Measurements from ENCODE around the gene NUMBL.
A peak's percentile ranks its signal among the peaks of the same experiment; 100 is the strongest.

Gene NUMBL

DNA sequence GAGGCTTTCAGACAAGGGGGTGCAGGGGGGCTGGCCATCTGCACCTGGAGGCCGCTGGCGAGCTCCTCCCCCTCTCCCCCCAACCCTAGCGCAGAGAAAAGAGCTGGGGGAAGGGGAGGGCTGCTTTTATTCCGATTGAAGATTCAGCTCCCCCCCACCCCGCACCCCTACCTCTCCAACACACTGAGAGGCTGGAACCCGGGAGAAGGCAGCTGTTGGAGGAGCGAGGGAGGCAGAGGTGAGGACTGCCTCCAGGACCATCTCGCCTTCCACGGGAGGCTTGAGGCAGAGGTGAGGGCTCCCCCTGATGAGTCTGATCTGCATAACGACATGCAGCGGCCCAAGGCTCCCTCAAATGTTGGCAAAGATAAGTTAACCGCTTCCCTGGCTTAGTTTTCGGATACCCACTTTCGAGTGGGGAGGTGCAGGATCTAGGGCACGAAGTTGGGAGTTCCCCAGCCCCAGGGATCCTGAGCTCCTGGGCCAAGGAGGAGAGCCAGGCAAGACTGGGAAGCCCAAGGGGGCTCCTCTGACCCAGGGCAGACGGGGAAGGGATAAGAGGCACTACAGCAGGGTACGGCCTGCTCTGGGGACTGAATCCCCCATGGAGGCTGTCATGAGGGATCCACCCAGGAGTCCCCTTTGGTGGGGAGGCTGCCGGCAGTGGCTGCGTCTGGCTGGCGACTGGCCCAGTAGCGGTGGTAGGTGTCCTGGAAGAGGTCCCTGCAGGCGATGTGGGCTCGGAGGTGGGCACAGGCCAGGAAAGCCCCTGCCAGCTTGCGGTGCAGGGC is 1.2 kb upstream of the NUMBL start:
- no peak for DNase-seq (ENCODE audit: low read depth in 2 of 2, low spot score in 1 of 2)

DNA sequence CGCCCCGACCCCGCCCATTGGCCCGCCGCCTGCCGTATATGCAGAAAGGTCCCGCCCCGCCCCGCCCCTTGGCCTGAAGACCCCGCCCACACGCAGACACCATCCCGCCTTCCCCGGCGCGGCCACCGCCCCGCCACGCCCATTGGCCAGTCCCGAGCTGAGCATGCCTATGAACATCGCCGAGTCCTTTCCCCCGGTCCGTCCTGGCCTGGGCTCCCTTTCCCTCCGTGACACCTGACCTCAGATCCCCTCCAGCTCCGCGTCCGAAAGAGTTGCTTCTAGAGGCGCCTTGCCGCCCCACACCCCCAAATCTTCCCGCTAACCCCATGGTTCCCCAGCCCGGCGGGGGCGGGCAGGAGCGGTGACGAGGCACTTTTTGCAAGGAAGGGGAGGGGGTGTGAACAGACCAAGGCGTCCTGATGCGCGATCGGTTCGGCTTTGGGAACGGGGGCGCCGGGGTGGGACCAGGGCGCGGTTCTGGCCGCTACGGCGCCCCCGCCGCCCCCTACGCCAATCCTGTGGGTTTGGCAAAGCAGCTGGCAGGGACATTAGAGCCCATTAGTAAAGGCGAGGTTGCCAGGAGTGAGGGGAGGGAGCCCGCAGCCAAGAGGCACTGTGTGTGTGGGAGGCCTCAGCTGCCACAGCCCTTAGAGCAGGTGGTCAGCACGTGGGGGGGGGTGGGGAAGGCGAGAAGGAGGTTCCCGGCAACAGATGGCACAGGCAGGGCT is 406 bp upstream of the NUMBL start:
- DNase-seq (ENCODE audit: low read depth in 2 of 2, low spot score in 1 of 2), result peak; percentile 69 to 70

DNA sequence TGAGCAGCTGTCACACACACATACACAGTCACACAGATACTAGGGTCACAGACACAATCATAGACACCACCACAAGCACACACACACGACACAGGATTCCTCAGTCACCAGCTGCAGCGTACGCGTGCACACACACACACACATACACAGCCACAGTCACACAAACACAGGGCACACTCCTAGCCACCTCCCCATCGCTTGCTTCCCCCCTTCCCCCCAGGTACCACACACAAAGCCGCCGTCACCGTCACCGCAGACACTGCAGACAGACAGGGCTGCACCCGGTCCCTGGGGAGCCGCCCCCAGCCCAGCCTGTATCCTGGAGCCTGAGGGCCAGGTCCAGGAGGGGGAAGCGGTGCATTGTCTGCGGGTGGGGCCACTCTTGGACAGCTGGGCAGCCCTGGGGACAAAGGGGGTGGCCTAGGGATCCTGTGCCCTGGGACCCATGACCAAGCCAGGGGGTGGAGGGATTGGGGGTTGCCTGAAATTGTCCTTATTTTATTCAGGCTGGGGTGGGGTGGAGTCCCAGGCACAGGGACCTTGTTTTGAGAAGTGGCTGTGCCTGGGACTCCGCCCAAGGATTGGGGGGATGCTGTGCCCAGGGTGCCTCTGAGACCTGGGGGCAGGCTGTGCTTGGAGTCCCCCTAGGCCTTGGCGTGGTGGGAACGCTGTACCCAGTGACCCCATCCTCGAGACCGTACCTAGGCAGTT is 957 bp downstream of the NUMBL start:
- no peak for DNase-seq (ENCODE audit: low read depth in 2 of 2, low spot score in 1 of 2)

DNA sequence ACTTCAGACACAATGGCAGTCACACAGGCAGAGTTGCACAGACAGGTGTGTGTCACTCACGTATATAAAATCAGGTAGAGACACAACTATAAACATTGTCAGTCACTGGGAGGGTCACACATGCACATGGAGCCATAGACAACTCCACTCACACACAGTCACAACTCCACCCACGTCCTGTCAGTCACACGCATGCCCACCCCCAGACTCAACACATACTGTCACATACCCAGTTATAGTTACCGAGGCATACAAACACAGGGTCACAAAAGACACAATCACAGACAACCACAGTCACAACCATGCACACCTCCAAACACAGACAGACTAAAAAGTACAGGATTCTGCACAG is 1.5 kb downstream of the NUMBL start:
- no peak for DNase-seq (ENCODE audit: low read depth in 2 of 2, low spot score in 1 of 2)

DNA sequence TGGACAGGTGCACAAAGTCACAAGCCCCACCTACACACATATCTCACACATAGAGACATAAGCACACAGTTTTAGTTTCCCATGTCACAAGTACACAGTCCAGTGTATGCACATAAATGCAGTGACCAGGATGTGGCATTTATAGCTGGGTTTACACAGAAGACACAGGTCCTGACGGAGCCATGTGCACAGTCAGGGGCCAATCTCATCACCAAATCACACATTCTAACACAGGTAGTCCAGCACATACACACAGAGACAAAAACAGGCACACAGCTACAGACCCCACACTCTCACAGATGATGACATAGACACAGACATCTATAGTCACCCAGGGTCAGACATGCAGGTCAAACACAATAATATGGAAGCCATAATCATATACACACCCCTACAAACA is 2.1 kb downstream of the NUMBL start:
- DNase-seq (ENCODE audit: low read depth in 2 of 2, low spot score in 1 of 2), result no peak

DNA sequence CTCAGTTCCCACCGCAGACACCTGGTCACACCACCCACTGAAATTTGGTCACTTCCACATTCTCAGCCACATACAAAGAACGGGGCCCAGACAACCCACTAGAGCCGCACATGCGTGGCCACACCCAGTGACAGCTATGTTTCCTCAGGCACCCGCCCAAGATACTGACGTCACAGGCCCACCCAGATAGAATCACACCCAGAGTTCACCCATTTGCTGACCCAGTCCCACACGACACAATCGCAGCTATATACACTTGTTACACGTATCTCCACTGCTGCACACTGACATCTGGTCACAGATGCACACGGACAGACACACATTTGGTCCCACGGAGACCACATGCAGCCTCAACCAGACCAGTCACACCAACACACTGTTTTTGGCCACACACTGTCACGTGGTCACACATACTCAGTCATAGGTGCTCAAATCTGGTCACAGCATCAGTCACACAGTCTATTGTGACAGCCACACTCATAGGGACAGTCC is 2.9 kb downstream of the NUMBL start:
- DNase-seq (ENCODE audit: low read depth in 2 of 2, low spot score in 1 of 2), result peak in 1 of 2 donors; percentile 15

DNA sequence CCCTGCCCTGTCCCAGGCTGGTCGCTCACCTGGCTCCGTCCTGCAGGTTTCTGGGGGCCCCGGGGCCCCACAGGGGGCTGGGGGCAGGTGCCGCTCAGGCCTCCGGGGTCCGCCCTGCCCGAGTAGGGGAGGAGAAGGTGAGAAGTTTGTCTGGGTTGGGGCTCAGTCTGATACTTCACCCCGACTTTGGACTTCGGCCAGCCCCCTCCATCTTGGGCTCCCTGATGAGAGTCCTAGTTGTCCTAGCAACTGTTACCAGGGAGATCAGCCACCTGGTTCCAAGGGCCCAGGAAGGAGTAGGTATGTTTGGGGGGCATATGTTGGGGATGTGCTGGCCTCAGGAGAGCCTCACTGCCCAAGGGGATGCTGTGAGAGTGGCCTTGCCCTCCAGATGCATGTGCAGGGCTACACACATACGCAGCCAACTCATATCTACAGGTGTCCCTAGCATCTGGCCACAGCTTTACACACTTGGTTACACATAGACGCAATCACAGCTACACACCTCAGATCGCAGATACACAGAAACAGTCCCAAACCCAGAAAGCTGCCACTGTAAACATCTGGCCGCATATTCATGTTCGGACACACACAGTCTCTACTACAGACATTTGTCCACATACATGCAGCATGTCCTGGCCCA is 3.4 kb downstream of the NUMBL start:
- no peak for DNase-seq (ENCODE audit: low read depth in 2 of 2, low spot score in 1 of 2)

DNA sequence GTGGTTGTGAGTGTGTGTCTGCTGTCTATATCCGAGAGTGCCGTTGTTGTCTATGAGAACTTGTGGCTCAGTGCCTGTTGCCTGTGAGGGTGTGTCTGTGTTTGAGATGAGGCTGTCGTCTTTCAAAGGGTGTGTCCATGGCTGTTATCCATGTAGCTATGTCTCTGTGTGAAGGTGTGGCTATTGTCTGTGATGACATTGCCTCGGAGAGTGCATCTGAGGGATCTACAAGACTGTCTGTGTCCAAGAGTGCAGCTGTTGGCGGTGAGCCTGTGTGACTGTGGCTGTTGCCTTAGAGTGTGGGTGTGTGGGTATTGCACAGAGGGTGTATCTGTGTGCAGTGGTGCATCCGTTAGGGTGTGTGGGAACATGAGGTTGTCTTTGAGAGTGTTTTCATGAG is 4.9 kb downstream of the NUMBL start:
- no peak for DNase-seq (ENCODE audit: low read depth in 2 of 2, low spot score in 1 of 2)

DNA sequence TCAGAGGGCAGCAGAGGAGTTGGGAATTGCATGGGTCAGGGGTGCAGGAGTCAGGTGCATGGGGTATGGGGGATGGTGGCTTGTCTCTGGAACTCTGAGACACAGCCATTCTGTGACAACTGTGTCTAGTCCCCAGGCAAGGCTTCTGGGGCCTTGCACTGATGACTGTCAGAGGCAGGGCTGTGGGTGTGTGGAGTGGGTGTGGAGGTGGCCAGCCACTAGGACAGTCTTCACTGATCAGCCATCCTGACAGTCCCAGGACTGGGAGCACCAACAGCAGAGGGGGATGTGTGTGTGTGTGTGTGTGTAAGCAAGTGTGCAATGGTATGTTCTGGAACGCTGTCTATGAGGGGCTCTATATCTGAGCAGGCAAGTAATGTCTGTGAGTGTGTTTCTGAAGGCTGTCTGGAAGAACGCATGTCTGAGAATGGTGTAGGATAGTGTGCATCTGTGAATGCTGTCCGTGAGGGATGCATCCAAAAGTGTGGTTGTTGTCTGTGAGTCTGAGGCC is 5.4 kb downstream of the NUMBL start:
- no peak for DNase-seq (ENCODE audit: low read depth in 2 of 2, low spot score in 1 of 2)

DNA sequence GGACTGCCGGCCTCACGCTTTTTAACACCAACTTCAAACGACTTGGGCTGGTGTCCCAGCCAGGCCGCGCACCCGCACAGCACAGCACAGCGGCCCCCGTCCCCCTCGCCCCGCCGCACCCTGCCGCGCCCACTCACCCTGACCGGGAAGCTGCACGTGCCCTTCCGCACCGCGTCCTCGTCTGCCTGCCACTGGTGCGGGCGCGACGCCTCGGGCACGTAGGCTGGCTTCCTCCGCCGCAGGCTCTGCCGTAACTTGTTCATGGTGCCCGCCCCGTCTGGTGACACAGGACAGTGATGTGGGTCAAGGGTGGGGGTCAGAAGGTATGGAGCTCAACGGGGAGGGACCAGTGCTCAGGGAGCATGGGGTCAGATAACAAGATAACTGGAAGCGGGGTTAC is 6.2 kb downstream of the NUMBL start:
- DNase-seq (ENCODE audit: low read depth in 2 of 2, low spot score in 1 of 2), result no peak

DNA sequence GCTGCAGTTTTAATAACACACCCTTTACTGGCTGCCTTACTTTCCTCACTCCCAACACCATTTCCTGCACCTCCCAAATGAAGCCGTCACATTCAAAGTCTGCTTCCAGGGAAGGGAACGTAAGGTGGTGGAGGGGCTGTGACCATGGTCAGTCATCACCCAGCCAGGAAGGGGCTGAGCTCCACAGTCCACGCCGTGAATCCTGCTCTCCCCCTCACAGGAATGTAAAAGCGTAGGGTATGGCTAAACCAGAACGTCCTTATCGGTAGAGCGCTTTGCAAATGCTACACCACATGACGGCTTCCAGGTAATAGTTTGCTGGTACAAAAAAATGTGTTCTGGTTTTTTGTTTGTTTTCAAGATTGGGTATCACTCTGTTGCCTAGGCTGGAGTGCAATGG is 7.0 kb downstream of the NUMBL start:
- DNase-seq (ENCODE audit: low read depth in 2 of 2, low spot score in 1 of 2), result no peak

DNA sequence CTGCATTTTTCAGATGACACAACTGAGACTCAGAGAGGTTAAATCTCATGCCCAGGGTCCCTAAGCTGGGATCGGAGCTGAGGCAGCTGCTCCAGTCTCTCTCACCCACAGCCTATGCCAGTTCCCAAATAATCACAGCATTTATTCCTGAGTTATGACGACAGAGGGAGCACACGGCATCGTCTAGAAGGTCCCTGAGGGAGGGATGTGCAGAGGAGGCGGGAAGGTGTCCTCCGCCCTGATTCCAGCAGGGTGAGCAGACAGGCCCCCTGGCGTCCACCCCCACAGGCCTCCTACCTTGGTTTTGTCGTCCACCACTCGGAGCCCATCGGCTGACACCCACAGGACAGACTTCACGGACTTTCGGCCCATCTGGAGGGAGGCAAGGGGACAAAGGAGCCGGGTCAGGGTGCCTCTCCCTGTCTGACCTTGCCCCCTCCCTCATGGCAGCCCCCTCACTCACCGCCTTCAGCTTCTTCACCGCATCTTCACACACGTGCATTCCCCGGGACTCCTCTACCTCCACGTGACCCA is 8.0 kb downstream of the NUMBL start:
- no peak for DNase-seq (ENCODE audit: low read depth in 2 of 2, low spot score in 1 of 2)

DNA sequence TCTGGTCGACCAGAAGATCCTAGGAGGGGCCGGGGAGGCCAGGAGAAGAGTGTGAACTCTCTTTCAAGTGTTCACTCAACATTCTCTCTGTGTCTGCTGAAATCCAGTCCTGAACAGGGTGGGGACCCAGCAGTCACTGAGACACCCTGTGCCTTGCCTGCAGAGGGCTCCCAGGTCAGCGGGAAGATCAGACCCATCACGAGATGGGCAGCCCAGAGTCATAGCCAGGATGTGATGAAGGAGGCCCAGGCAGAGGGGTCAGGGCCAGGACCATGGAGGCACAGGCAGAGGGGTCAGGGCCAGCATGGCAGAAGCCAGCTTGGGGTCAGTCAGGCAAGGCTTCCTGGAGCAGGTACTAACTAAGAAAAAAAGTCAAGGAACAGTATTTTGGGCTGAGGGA is 9.4 kb downstream of the NUMBL start:
- no peak for DNase-seq (ENCODE audit: low read depth in 2 of 2, low spot score in 1 of 2)

DNA sequence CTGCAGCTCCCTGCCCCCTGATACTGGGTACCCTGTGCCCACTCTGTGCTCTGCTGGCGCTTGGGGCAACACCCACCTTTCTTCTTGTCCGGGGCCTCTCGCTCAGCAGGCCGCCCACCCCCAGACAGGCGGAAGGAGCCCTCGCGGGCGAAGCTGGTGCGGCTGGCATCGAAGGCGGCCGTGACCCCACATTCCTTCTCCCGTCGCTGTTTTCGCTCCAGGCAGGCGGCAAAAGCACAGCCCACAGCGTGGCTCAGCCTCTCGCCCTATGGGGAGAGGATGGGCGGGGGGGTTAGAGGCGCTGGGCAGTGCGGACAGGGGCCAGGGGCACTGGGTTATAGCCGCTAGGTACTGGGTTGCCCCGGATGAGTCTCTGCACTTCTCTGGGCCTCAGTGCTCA is 13.3 kb downstream of the NUMBL start:
- no peak for DNase-seq (ENCODE audit: low read depth in 2 of 2, low spot score in 1 of 2)

DNA sequence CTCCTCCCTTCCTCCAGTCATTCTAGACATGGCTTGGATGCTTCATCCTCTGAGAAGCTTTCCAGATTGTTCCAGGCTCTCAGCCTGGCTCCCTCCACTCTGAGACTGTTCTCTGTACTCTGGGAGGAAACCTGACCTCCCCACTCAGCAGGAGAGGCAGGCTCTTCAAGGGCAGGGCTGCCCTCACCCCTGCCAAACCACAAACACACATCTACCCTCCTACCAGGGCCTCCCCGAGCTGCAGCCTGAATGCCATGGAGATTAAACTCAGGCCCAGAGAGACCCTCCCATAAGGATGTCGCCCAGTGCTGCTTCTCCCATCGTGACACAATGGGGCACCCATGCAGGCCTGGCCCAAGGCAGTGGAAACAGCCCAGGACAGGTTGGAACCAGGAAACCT is 16.2 kb downstream of the NUMBL start:
- no peak for DNase-seq (ENCODE audit: low read depth in 2 of 2, low spot score in 1 of 2)

DNA sequence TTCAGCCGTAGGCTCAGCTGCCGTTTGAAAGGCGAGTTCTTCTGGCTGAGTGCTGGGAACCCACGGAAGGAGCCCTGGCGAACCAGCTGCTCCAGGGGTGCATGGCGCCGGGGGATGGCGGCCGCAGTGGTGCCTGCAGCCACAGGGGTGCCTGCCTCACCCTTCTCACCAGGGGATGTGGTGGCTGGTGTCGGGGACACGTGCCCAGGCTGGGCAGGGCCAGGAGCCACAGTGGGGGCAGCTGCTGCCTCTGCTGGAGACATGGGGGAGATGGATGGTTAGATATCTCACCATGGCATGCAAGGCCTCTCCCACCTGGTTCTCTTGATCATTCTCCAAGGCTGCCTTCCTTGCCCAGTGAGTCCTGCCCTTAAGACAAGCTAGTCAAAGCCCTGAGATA is 17.1 kb downstream of the NUMBL start:
- DNase-seq (ENCODE audit: low read depth in 2 of 2, low spot score in 1 of 2), result no peak

DNA sequence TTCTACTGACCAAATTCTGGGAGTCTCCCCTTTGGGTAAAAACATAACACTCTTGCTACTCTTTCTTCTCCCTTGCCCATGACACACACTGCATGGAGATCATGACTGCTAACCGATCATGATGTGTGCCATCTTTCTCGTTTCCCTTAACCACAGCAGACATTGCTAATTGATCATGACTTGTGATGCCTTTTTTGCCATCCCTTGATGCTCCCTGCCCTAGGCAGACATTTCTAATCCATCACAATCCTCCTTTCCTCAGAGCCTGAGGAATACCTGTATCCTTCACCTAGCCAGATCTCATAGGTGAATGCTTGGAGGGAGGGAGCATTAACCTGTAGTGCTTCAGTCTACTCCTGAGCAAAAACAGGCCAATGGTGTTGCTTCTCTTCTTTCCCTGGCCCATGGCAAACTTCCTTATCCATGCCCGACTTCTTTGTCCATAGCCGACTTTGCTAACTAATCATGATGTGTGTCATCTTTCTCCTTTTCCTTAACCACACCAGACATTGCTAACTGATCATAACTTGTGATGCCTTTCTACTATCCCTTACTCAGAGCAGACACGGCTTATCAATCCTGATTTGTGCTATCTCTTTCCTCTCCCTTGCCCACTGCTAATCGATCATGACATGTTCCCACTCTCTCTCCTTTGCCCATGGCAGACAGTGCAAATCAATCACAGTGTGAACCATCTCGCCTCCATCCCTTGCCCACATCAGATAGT is 17.7 kb downstream of the NUMBL start:
- DNase-seq (ENCODE audit: low read depth in 2 of 2, low spot score in 1 of 2), result no peak

DNA sequence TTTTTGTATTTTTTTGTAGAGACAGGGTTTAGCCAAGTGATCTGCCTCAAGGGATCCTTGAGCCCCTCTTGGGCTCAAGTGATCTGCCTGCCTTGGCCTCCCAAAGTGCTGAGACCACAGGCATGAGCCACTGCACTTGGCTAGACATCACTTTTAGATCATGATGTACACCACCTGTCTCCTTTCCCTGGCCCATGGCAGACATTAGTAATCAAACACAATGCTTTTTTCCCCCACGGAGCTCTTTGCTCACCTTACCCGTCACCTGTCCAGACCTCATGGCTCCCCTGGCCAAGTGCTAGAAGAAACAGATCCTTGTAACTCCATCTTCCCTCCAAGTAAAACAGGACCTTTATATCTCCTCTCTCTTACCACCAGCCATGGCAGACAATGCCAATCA is 18.4 kb downstream of the NUMBL start:
- DNase-seq (ENCODE audit: low read depth in 2 of 2, low spot score in 1 of 2), result no peak

DNA sequence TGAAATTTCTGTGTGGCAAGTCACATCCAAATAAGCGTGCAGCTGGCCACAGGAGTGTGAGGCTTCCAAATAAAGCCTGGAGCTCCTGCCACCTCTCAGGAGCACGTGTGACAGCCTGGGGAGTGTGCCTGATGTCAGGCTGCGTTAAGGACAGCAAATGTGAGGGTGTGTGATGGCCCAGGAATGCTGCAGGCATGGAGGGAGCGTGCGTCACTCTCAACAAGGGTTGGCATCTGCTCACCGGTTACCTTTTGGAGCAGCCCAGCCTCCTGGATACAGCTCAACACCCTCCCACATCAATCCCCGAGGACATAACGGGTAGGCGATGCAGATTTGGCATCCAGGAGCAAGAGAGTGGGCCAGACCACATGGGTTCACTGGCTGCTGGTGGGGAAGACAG is 19.0 kb downstream of the NUMBL start:
- DNase-seq (ENCODE audit: low read depth in 2 of 2, low spot score in 1 of 2), result no peak

DNA sequence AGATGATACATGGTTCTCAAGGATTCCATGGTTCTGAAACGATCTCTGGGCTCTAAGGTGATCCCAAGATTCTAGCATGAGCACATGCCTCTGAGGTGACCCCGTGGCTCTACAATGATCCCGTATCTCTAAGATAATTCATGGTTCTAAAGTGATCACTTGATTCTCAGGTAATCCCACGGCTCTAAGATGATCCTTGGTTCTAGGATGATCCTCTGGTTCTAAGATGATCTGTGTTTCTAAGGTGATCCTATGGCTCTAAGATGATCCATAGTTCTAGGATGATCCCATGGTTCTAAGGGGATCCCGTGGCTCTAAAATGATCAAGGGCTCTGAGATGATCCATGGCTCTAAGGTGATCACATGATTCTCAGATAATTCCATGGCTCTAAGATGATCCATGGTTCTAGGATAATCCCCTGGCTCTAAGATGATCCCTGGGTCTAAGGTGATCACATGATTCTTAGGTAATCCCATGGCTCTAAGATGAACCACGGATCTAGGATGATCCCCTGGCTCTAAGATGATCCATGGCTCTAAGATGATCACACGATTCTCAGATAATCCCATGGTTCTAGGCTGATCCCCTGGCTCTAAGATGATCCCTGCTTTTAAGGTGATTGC is 21.3 kb downstream of the NUMBL start:
- DNase-seq (ENCODE audit: low read depth in 2 of 2, low spot score in 1 of 2), result no peak

Data from stimulated activated CD8-positive, alpha-beta memory T cell treated with anti-CD3 and anti-CD28 coated beads, Interleukin-4, amount 100 ng/mL, for 1 hour (primary cell).